HG03520 (cell line): Measurements from ENCODE around the gene KLHL18.
"Not testable (repeated sequence)": the region's sequence is repeated elsewhere in the genome, so short reads cannot be mapped to it uniquely, and the experiment has no call there.

ENCODE experiments used
- ATAC-seq: cut with Tn5 transposase; IDR thresholded peaks from one replicate; pipeline ENCODE4 v1.9.1; 2021; ENCODE audit warnings: mild to moderate bottlenecking, moderate library complexity; ENCODE audit not compliant: unreplicated experiment

KLHL18 gene

DNA sequence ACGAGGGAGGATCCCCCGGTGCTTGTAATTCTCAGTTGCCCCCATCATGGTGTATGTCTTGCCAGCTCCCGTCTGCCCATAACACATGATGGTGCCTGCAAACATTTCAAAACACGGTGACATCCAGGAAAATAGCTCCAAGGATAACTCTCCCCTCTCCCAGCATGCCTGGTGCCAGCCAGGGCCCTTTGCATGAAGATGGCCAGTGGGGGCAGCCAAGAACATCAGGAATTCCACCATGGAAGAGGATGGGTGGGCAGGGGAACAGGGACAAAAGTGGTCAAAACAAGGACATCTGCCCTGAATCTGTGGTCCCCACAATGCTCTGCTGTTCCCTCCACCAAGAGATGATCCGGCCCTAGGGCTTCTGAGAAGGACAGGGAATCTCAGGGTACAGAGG is 9.2 kb upstream of the KLHL18 start:
- no peak for ATAC-seq

DNA sequence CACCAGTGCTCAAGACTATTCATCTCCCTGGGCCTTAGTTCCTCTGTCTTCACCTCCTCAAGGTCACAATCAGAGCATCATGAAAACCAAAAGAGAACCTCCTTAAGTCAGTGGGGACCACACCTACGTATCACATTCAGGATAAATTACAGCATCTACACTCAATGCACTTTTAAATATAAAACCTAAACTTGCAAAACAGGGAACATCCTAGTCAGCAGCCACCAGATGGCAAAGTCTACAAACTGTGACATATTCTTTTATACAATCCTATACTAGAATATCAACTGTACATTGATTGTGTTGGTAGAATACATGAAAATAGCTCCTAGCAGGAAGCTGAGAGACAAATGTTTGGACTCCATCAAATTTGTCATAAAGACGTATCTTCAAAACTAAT is 8.1 kb upstream of the KLHL18 start:
- no peak for ATAC-seq

GRCh38 chr3:47276558-47276957 is 6.2 kb upstream of the KLHL18 start:
- ATAC-seq: no peak

DNA sequence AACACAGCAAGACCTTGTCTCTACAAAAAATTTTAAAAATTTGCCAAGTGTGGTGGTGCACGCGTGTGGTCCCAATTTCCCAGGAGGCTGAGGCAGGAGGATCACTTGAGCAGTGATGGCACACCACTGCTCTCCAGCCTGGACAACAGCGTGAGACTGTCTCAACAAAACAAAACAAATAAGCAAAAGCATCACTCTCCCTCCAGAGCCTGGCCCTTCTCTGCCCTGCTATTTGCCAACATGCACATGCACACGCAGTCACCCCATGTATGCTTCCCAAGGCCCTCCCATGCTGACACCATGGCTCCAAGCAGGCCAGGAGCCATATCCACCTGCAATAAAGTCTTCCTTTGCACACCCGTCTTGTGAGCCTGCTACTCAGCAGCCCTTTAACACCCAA is 2.2 kb upstream of the KLHL18 start:
- no peak for ATAC-seq

- ATAC-seq: no peak
Observed at GRCh38 chr3:47283193-47283537, 421 bp downstream of the KLHL18 start.

DNA sequence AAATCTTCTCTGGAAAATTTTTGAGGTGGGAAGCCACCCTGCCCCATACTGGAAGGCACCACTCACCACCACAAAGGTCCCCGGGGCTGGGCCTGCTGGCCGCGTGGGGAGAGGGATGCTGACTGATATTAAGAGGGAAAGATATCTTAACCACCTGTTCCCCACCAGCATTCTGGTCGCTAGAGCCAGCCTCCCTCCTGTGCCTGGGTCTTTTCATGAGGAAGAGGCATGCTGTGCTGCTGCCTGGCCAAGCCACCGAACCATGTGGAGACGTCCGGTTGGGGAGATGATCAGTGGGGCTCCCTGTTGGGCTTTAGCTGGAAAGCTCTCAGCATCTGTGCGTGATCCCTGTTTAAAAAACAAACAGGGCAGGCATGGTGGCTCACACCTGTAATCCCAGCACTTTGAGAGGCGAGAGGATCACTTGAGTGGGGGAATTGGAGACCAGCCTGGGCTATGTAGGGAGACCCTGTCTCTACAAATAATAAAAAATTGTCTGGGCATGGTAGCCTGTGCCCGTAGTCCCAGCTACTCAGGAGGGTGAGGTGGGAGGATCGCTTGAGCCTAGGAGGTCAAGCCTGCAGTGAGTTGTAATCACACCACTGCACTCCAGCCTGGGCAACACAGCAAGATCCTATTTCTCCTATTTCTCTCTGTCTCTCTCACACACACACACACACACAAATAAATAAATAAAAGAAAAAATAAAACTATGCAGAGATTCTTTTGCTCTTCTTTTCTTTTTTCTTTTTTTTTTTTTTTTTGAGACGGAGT is 1.0 kb downstream of the KLHL18 start:
- no peak for ATAC-seq

DNA sequence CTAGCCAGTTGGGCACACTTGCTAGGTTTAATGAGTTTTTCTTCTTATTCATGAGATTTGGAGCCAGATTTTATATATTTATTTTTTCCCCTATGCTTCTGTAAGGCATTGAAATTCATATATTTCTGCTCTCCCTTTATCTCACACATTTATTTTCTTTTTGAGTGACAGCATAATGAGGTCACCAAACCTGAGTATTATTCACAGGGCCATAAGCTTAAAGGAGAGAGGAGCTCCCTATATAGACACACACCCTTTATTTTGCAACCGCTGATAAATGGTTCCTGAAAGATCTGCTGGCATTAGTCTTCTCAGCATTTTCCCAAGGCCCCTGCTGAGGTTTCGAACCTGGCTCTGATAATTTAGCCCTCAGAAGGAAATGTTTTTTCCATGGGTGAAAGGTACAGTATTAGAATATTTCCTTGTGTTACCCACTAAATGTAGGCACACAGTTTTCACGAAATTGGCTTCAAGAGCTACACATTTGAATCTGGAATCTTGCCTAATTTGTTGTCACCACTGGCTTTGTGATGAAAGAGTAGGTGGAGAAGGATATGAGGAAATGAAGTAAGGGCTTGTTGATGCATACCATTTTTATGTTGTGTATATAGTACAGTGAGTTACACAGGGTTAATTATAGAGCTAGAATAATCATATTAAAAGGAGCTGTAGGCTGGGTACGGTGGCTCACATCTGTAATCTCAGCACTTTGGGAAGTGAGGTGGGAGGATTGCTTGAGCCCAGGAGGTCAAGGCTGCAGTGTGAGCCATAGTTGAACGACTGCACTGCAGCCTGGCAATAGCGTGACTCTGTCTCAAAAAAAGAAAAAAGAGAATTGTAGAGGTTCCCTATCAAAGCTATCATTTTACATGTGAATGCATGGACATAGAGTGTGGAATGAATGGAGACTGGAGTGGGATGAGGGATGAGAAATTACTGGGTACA is 6.5 kb downstream of the KLHL18 start:
- ATAC-seq: no peak

DNA sequence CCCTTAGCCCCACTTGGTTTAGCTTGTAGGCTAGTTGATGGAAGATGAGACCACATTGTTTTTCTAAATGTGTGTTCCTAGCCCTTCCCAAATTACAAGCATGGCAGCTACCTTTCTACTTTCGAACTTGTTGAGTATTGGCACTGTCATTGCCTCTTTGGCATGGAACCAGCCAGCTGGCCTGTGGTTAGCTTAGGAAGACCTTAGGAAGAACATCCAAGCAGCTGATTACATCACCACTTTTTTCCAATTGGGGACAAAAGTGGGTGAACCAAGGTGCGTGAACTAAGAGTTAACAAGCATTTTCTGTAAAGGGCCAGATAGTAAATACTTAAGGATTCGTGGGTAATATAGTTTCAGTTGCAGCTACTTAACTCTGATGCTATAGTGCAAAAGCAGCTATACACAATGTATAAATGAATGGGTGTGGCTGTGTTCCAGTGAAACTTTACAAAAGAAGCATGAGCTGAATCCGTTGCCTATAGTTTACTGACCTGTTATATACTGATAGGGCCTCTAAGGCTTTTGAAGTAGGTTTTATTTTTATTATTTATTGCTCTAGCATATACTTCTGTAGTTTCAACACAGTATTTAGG is 8.5 kb downstream of the KLHL18 start:
- no peak for ATAC-seq

DNA sequence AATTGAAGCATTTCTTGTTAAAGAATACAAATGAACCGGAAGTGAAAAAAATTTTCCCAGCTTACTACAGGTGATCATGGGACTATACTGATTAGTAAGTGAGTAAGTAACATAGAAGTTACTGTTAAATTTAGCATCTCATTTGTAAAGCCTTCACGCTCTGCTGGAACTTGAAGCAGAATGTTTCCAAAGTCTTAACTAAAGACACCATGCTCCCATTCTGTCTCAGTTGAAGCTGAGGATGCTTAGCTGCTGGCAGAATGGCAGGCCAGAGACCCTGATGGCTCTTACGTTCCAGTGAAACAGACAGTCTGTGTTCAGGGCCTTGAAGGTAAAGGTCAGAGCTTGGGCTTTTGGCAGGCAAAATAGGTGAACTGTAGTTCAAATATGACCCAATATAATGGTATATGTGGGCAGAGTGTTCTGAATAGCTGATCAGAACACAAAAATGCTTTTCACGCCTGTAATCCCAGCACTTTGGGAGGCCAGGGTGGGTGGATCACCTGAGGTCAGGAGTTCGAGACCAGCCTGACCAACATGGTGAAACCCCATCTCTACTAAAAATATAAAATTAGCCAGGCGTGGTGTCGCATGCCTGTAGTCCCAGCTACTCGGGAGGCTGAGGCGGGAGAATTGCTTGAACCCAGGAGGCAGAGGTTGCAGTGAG is 9.1 kb downstream of the KLHL18 start:
- not testable (repeated sequence) for ATAC-seq

- ATAC-seq: no peak
Observed at GRCh38 chr3:47293822-47294221, 11.1 kb downstream of the KLHL18 start.

- ATAC-seq: no peak
Observed at GRCh38 chr3:47294392-47294791, 11.6 kb downstream of the KLHL18 start.

GRCh38 chr3:47295322-47295721 is 12.6 kb downstream of the KLHL18 start:
- no peak for ATAC-seq

- no peak for ATAC-seq
Observed at GRCh38 chr3:47295976-47296375, 13.2 kb downstream of the KLHL18 start.

- no peak for ATAC-seq
Observed at GRCh38 chr3:47296562-47297302, 14.0 kb downstream of the KLHL18 start.

DNA sequence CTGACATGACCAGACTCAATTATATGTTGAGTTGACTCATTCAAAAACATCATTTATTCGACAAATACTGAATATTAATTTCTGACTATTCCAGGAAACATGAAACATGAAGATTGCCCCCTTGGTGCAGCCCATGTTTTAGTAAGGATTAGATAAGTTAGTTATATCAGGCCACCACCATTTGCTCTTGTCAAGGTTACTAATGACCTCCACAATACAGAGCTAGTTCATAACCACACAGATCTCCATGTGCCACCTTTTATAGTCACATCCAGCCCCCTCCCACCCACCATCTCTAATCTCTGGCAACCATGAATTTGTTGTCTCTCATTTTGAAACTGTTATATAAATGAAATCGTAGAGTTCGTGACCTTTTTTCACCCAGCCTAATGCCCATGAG is 15.7 kb downstream of the KLHL18 start:
- no peak for ATAC-seq

DNA sequence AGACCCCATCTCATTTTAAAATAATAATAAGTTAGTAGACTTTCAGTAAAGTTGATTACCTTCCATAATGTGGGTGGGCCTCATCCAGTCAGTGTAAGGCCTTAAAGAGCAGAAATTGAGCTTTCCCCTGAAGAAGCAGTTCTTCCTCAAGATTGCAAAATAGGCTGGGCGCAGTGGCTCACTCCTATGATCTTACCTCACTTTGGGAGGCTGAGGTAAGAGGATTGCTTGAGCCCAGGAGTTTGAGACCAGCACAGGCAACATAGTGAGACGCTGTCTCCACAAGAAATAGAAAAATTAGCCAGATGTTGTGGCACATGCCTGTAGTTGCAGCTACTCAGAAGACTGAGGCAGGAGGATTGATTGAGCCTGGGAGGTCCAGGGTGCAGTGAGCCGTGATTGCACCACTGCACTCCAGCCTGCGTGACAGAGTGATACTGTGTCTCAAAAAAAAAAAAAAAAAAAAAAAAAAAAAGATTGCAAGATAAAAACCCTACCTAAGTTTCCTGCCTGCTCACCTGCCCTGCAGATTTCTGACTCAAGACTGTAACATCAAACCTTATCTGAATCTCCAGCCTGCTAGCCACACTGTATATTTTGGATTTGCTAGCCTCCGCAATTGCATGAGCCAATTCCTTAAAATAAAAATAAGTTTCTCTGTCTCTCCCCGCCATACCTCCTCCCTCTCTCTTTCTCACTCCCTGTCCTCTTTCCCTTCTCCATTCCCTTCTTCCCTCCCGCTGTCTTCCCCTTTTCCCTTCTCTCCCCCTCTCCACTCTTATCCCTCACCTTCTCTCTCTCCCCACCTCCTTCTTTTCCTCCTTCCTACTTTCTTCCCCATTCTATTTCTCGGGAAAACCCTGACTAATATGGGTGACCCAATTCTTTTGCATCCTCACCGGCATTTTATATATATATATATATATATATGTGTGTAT is 16.9 kb downstream of the KLHL18 start:
- no peak for ATAC-seq

DNA sequence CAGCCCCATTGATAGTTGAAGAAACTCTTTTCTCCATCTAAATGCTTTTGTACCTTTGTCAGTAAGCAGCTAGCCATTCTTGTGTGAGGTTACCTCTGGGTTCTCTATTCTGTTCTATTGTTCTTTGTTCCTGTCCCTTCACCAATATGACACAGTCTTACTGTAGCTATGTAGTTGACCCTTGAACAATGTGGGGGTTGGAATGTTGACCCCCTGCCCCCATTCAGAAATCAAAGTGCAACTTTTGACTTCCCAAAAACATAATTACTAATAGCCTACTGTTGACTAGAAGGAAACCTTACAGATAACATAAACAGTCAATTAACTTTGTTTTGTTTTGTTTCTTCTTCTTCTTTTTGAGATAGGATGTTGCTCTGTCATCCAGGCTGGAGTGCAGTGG is 18.7 kb downstream of the KLHL18 start:
- no peak for ATAC-seq

DNA sequence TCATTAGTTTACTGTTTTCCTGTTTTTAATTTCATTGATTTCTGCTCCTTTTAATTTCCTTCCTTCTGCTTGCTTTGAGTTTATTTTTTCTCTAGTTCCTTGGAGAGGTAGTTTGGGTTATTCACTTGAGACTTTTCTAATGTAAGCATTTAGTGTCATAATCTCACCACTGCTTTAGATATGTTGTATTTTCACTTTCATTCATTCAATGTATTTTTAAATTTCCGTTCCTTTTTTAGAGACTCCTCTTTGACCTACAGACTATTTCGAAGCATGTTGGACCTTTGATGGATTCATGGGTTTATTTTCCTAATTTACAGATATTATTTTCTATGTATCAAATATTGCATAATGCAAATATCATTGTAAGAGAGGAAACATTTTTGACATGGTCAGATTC is 23.3 kb downstream of the KLHL18 start:
- ATAC-seq: no peak

- ATAC-seq: not testable (repeated sequence)
Observed at GRCh38 chr3:47309231-47309630, 26.5 kb downstream of the KLHL18 start.
